Breast epithelium (tissue), 4 donors: ENCODE results near the gene GUK1. TPM values are rescaled to one million over a fixed set of nuclear protein-coding genes. Genes with fewer than 3 reads are reported as not detected.

Experiments used
- DNase-seq, 2 donors: peaks; one replicate each; pipeline ENCODE4 v3.0.0-alpha.2; 2019; ENCODE audit warnings: low spot score in 2 of 2
- H3K27ac ChIP-seq, 2 donors: fragments of 200-600 bp; sonication (generic) in 1 of 2; one replicate each; pipeline ENCODE4 v1.5.1; 2016 to 2019; ENCODE audit warnings: mild to moderate bottlenecking in 1 of 2
- H3K27me3 ChIP-seq, 2 donors: fragments of 200-600 bp; sonication (generic) in 1 of 2; one replicate each; pipeline versions ENCODE4 v1.5.1 to v1.6.0; 2017 to 2019; ENCODE audit warnings: control low read depth in 1 of 2, mild to moderate bottlenecking in 1 of 2
- H3K36me3 ChIP-seq: fragments of 200-600 bp; one replicate; pipeline ENCODE4 v1.5.1; 2019
- H3K4me1 ChIP-seq, 2 donors: fragments of 200-600 bp; sonication (generic); one replicate each; pipeline ENCODE4 v1.5.1; 2016 to 2019; ENCODE audit warnings: control low read depth in 1 of 2
- H3K4me3 ChIP-seq, 3 donors: fragments of 200-600 bp; sonication (generic); 1 replicate in 2 of 3; 2 replicates in 1 of 3; pipeline ENCODE4 v1.5.1; 2016 to 2019; ENCODE audit warnings: mild to moderate bottlenecking in 3 of 3, moderate library complexity in 2 of 3
- H3K9me3 ChIP-seq, 2 donors: fragments of 200-600 bp; sonication (generic) in 1 of 2; one replicate each; pipeline ENCODE4 v1.5.1; 2016 to 2019; ENCODE audit warnings: control low read depth in 1 of 2
- CTCF ChIP-seq, 3 donors: fragments of 450-650 bp; IDR thresholded peaks; one replicate each; pipeline ENCODE4 v1.5.1; 2016 to 2017; ENCODE audit warnings: antibody characterized with exemption in 3 of 3, mild to moderate bottlenecking in 3 of 3, moderate library complexity in 3 of 3
- POLR2A ChIP-seq: fragments of 450-650 bp; IDR thresholded peaks from one replicate; pipeline ENCODE4 v1.6.1; 2016; ENCODE audit warnings: antibody characterized with exemption, mild to moderate bottlenecking, moderate library complexity
- POLR2AphosphoS5 ChIP-seq, 3 donors: sonication (generic); formaldehyde crosslinking; IDR thresholded peaks; one replicate each; pipeline ENCODE4 v1.6.1; 2017; ENCODE audit warnings: antibody characterized with exemption in 3 of 3
- intact Hi-C: fragments of 100-400 bp; cut with DNase I; formaldehyde crosslinking; loops from one replicate; pipeline ENCODE4 v1.15.1; 2023; ENCODE audit warnings: low total_unique reads
- total RNA-seq, 3 donors: library from RNA; depleted of rRNA; stranded (reverse); fragments of >200 nt; gene quantifications; one replicate each; pipeline ENCODE4 v1.1.0, GENCODE V29; 2016

Gene GUK1
- total RNA-seq, 3 donors from 2014 or later, result 218 to 413 (median 333) TPM

DNA sequence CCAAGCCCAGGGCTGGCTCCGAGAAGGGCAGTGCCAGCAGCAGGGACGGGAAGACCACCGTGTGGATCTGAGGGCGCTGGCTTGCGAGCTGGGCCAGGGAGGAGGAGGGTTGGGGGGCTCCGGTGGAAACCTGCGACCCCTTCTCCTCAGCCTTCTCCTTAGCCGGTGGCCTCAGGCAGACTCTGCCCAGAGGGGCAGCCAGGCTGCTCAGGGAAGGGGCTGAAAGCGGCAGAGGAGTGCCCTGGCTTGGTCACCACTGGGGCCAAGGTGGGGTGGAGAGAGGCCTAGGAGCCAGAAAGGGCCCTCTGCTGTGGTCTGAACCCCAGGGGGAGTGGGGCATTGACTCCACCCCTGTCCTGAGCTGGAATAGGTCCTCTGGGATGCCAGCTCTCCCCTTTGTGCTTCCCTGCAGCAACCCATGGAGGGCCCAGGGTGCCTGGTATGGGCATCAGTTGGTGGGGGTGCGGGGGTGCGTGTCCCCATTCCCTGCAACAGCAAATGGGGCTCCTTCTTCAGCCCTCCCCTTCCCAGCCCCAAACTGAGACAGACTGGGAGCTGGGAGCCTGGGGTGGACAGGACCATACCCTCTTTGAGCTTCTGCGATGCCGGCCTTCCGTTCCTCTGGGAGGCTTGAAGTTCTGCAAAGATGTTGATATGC is 19.1 kb downstream of the GUK1 start:
- TF ChIP-seq POLR2A, result no peak
- no peak for TF ChIP-seq POLR2AphosphoS5 (IDR thresholded peaks at IDR 0.05)
- no peak for TF ChIP-seq CTCF (IDR thresholded peaks at IDR 0.05)
- H3K4me1 ChIP-seq, result peaks cover 0 to 5% of the 10 kb centered on the region in 2 donors
- peak overlapping the region in 1 of 3 donors; percentile 46 for H3K4me3 ChIP-seq

DNA sequence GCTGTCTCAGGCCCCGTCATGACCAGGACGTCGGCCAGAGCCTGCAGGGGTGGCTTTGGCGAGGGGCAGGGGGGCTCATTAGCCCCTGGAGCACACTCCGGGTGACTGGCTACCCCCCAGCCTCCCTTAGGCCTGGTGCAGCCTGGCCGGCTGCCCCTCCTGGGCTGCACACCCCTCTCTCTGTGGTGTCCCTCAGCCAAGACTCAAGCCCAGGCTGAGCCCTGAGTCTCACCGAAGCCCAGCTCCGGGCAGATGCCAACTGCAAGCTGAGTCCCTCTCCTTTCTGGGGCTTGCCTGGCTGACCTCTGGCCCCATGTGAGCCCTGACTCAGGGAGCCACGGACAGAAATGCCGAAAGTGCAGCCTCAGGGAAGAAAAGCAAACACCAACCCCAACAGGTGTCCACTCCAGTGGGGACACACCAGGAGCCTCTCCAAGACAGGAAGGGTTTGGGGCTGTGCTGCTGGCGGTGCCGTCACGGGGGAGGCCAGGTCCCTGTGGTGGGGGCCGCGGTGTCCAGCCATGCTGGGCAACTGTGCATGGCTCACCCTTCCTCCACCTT is 20.2 kb downstream of the GUK1 start:
- H3K36me3 ChIP-seq, result no peaks in the 10 kb centered on the region
- H3K27ac ChIP-seq, result no peak overlapping the region
- intact Hi-C loops, result no loop called here
- peaks cover 5 to 6% of the 10 kb centered on the region in 2 donors for H3K4me1 ChIP-seq
- TF ChIP-seq CTCF (IDR thresholded peaks at IDR 0.05), result no peak
- no peak for TF ChIP-seq POLR2A
- TF ChIP-seq POLR2AphosphoS5 (IDR thresholded peaks at IDR 0.05), result no peak
- no peaks in the 10 kb centered on the region for H3K9me3 ChIP-seq
- no peak overlapping the region for H3K4me3 ChIP-seq
- H3K27me3 ChIP-seq, result peaks cover 0 to 18% of the 10 kb centered on the region in 2 donors
- no peak for DNase-seq

More for the DNA sequence above, 19.1 kb downstream of the GUK1 start:
- intact Hi-C loops, result no loop called here
- Histone ChIP-seq H3K27ac (no peak overlapping the region), H3K36me3 (no peaks in the 10 kb centered on the region), H3K9me3 (no peaks in the 10 kb centered on the region), H3K27me3 (peaks cover 0 to 18% of the 10 kb centered on the region in 2 donors)
- DNase-seq, result no peak

- Histone ChIP-seq H3K27ac (peak overlapping the region; percentile 29 to 81), H3K4me1 (peaks cover 5 to 6% of the 10 kb centered on the region in 2 donors), H3K27me3 (peaks cover 0 to 18% of the 10 kb centered on the region in 2 donors), H3K4me3 (no peak overlapping the region), H3K9me3 (no peaks in the 10 kb centered on the region), H3K36me3 (no peaks in the 10 kb centered on the region)
- DNase-seq, result no peak
- TF ChIP-seq POLR2A (no peak), CTCF (IDR thresholded peaks at IDR 0.05) (no peak), POLR2AphosphoS5 (IDR thresholded peaks at IDR 0.05) (no peak)
- intact Hi-C loops, result no loop called here
Measured at GRCh38 chr1:228161362-228161761, 21.3 kb downstream of the GUK1 start.

GRCh38 chr1:228161866-228162265 is 21.8 kb downstream of the GUK1 start:
- H3K9me3 ChIP-seq, result no peaks in the 10 kb centered on the region

More at GRCh38 chr1:228161866-228162265, 21.8 kb downstream of the GUK1 start:
- Histone ChIP-seq H3K36me3 (no peaks in the 10 kb centered on the region), H3K4me1 (peaks cover 5 to 6% of the 10 kb centered on the region in 2 donors), H3K27me3 (peaks cover 0 to 18% of the 10 kb centered on the region in 2 donors), H3K4me3 (no peak overlapping the region), H3K27ac (peak overlapping the region; percentile 70 to 81)
- TF ChIP-seq POLR2A, result no peak
- TF ChIP-seq CTCF (IDR thresholded peaks at IDR 0.05), result no peak
- no peak for DNase-seq
- intact Hi-C loops, result no loop called here
